Vagina (tissue), 2 donors: ENCODE data around the gene PNPLA2.

Source experiments
- CTCF ChIP-seq, 3 experiments: fragments of 450-650 bp in 2 of 3; fragments of 200-600 bp in 1 of 3; sonication (generic) in 1 of 3; IDR thresholded peaks; one replicate each; pipeline ENCODE4 v1.5.1; 2017 to 2019; ENCODE audit warnings: antibody characterized with exemption in 3 of 3, mild to moderate bottlenecking in 2 of 3, moderate library complexity in 2 of 3
- POLR2A ChIP-seq, 2 donors: fragments of 450-650 bp; IDR thresholded peaks; one replicate each; pipeline ENCODE4 v1.6.1; 2017; ENCODE audit warnings: antibody characterized with exemption in 2 of 2, mild to moderate bottlenecking in 2 of 2, moderate library complexity in 2 of 2
- POLR2AphosphoS5 ChIP-seq, 2 donors: sonication (generic); formaldehyde crosslinking; IDR thresholded peaks; one replicate each; pipeline ENCODE4 v1.9.0; 2017; ENCODE audit warnings: antibody characterized with exemption in 2 of 2, mild to moderate bottlenecking in 2 of 2, low read depth in 1 of 2; ENCODE audit not compliant: insufficient read depth in 1 of 2

- TF ChIP-seq CTCF (IDR thresholded peaks at IDR 0.05) (no peak), POLR2AphosphoS5 (IDR thresholded peaks at IDR 0.05; ENCODE audit: insufficient read depth in 1 of 2, low read depth in 1 of 2) (no peak), POLR2A (IDR thresholded peaks at IDR 0.05) (no peak)
Observed at GRCh38 chr11:870418-870817, 51.7 kb downstream of the PNPLA2 start.
